ENCODE data around the gene GJA3.
A peak's percentile ranks its signal among the peaks of the same experiment; 100 is the strongest.

GJA3 gene

DNA sequence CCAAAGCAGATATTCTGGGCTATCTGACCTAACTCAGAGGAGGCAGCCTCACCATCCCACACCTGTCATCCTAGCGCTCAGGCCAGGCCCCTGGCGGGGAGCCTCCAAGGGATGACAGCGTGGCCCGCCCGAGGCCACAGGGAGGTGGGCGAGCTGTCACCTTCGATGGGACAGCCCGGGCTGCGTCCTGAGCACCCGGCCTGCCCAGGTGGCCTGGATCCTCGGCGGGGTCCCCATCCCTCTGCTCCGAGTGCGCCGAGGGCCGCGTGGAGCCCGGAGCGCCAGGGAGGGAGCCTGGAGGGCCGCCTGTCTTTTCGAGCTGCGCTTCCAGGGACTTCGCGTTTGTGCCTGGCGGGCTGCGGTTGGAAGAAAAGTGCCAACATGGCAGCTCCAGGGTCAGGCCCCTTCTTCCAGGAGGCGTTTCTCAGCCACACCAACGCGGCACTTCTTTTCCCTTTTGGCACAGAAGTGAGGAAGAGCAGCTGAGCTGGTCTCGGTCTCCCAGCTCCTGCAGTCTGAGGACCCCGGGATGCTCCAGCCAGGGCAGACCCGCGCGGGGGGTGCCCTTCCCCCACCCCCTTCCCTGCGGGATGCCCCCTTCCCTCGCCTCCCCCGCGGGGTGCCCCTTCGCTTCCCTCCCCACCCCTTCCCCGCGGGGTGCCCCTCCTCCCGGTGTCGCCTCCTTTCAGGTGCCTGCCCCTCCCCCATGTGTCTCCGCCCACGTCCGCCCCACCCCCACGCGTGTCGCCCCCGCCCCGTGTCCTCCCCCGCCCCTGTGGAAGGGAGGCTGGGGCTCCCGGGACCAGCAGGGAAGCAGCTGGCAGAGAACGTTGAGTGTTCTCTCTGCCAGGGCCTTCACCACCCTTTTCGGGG is 42.3 kb downstream of the GJA3 start:
- peak; percentile 61 for DNase-seq
- Mint-ChIP-seq H3K9me3 (no peaks in the 10 kb centered on the region), H3K27me3 (no peaks in the 10 kb centered on the region), H3K36me3 (ENCODE audit: low read depth) (no peaks in the 10 kb centered on the region), H3K27ac (peak overlapping the region; percentile 85), H3K4me1 (ENCODE audit: low read depth) (peaks cover 29% of the 10 kb centered on the region), H3K4me3 (peak overlapping the region; percentile 80)

DNA sequence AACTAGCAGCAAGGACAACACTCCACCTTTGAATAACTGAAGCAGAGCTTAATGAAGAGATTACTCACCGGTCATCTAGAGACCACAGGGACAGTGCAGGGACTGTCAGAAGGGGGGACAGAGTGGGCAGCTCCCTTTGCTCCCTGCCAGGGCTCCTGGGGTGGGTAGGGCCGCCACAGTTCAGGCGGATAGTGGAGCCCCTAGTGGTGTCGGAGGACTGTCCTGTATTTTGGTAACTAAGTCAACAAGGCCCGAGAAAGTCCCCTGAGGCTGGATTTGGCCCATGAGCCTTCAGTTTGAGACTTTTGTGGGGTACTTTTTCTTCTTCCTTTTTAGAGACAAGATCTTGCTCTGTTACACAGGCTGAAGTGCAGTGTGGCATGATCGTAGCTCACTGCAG is 44.6 kb downstream of the GJA3 start:
- no peaks in the 10 kb centered on the region for H3K36me3 Mint-ChIP-seq (ENCODE audit: low read depth)
- peaks cover 26% of the 10 kb centered on the region for H3K4me1 Mint-ChIP-seq (ENCODE audit: low read depth)
- H3K9me3 Mint-ChIP-seq: no peaks in the 10 kb centered on the region
- H3K27me3 Mint-ChIP-seq: no peaks in the 10 kb centered on the region
- no peak overlapping the region for H3K27ac Mint-ChIP-seq
- no peak for DNase-seq
- H3K4me3 Mint-ChIP-seq: no peak overlapping the region

DNA sequence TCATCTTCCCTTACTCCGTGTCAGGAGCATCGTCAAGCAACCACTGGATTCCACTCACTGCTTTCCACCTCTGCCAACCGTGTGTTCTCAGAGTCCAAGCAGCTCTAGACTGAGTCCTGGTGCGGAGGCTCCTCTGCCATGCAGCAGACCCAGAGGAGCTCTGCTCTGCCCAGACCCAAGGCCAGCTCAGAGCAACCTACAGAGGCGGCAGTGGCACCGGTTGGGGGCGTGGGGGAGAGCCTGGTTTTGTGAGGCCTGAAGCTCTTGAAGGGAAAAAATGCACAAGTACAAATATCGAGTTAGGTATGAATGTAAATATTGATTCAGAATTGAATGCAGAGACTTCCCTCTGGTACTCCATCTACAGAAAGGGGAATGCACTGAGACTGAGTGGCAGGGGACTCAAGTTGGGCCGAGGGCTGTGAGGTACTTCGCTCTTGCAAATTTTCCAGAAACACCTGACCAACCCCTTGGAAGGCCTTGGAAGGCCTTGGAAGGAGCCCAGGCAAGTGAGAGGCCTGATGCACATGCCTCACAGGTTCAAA is 46.7 kb downstream of the GJA3 start:
- Mint-ChIP-seq H3K4me3 (no peak overlapping the region), H3K27ac (no peak overlapping the region), H3K9me3 (no peaks in the 10 kb centered on the region), H3K27me3 (no peaks in the 10 kb centered on the region), H3K36me3 (ENCODE audit: low read depth) (no peaks in the 10 kb centered on the region), H3K4me1 (ENCODE audit: low read depth) (peaks cover 5% of the 10 kb centered on the region)
- no peak for DNase-seq

DNA sequence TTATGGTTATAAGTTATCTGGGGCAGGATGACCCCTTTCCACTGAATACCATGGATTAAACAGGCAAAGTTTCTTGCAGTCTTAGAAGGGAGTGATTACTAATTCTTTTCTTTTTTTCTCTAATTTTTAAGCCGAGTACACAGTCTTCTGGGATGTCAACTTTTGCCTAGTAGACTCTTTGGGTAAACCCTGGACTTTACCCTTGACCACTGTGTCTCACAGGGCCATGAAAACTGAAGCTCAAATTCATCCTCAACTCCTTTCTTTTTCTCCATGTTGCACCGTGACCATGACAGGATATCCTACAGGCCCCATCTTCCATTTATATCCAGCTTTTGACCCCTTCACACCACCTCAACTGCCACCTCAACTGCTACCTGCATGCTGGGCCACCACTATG is 51.8 kb downstream of the GJA3 start:
- peaks cover 15% of the 10 kb centered on the region for H3K27me3 Mint-ChIP-seq
- H3K27ac Mint-ChIP-seq: no peak overlapping the region
- H3K9me3 Mint-ChIP-seq: no peaks in the 10 kb centered on the region
- no peaks in the 10 kb centered on the region for H3K36me3 Mint-ChIP-seq (ENCODE audit: low read depth)
- DNase-seq: no peak
- no peak overlapping the region for H3K4me3 Mint-ChIP-seq
- no peaks in the 10 kb centered on the region for H3K4me1 Mint-ChIP-seq (ENCODE audit: low read depth)

DNA sequence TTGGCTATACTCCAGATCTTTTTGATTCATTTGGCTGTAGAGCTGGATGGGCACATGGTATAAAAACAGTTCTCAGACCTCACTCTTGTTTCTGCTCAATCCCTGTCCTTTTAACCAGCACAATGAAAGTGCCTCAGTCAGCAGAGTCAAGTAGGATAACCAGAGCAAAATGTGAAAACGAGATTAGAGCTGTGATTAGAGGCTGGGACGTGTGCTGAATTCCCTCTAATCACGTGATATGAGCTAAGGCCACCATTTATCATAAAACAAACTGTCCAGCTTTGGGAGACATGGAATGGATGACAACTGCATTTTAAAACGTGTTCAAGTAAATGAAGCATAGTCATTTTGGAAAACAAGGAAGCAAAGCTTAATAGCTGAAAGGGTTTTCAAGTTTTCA is 54.1 kb downstream of the GJA3 start:
- no peaks in the 10 kb centered on the region for H3K36me3 Mint-ChIP-seq (ENCODE audit: low read depth)
- no peak overlapping the region for H3K4me3 Mint-ChIP-seq
- H3K9me3 Mint-ChIP-seq: no peaks in the 10 kb centered on the region
- peaks cover 27% of the 10 kb centered on the region for H3K27me3 Mint-ChIP-seq
- H3K4me1 Mint-ChIP-seq (ENCODE audit: low read depth): no peaks in the 10 kb centered on the region
- DNase-seq: no peak
- H3K27ac Mint-ChIP-seq: no peak overlapping the region

DNA sequence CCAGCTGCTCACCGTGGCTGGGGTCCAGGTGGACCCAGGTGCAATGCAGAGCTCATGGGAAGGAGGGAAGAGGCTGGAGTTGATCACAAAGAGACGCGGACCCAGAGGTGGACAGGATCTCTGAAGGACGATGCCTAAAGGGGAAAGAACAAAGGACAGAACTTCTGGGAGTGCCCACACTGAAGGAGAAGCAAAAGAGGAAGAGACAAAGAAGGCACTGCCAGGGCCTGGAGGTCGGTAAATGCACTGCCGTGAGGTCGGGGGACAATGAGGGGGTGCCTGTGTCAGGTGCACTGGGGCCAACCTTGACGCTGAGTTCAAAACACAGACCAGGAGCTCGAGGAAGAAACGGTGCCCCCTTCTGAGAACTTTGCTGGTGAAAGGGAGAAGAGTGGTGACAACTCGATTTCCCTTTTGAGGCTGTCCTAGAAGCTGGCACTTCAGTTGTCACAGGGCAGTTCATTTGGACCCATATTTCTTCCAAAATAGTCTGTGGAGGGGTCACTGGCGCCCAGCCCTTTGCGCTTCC is 55.6 kb downstream of the GJA3 start:
- peaks cover 38% of the 10 kb centered on the region for H3K27me3 Mint-ChIP-seq
- DNase-seq: no peak
- H3K36me3 Mint-ChIP-seq (ENCODE audit: low read depth): no peaks in the 10 kb centered on the region
- H3K9me3 Mint-ChIP-seq: no peaks in the 10 kb centered on the region
- H3K27ac Mint-ChIP-seq: no peak overlapping the region
- no peaks in the 10 kb centered on the region for H3K4me1 Mint-ChIP-seq (ENCODE audit: low read depth)
- H3K4me3 Mint-ChIP-seq: no peak overlapping the region

DNA sequence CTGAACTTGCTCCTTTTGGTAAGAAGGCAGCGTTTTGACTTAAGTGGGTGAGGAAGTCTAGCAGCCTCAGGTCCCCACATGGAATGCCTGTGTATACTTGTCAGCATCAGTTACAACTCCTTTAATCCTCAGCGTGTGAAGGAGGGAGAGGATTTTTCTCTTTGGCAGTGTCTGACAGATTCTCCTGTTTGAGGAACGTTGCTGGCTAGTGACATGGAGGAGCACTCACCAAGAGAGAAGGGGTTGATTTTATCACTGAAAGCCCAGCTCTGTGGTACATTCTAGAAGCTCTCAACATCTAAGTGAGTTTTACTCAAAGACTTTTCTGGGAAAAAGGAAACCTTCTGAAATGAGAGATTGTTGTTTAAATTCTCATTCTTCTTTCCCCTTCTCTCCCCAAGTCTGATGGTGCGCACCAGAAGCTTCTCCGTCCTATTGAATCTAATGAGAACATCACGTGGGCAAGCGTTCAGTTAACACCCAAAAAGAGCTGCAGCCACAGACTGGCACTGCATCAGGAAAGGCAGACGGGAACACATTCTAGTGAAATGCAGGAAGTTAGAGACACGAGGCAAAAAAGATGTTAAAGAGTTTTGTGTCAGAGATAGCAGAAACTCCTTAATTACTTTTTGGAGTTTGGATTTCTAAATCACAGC is 58.2 kb downstream of the GJA3 start:
- Mint-ChIP-seq H3K4me3 (no peak overlapping the region), H3K4me1 (ENCODE audit: low read depth) (no peaks in the 10 kb centered on the region), H3K9me3 (no peaks in the 10 kb centered on the region), H3K36me3 (ENCODE audit: low read depth) (no peaks in the 10 kb centered on the region), H3K27ac (no peak overlapping the region), H3K27me3 (peaks cover 58% of the 10 kb centered on the region)
- no peak for DNase-seq

DNA sequence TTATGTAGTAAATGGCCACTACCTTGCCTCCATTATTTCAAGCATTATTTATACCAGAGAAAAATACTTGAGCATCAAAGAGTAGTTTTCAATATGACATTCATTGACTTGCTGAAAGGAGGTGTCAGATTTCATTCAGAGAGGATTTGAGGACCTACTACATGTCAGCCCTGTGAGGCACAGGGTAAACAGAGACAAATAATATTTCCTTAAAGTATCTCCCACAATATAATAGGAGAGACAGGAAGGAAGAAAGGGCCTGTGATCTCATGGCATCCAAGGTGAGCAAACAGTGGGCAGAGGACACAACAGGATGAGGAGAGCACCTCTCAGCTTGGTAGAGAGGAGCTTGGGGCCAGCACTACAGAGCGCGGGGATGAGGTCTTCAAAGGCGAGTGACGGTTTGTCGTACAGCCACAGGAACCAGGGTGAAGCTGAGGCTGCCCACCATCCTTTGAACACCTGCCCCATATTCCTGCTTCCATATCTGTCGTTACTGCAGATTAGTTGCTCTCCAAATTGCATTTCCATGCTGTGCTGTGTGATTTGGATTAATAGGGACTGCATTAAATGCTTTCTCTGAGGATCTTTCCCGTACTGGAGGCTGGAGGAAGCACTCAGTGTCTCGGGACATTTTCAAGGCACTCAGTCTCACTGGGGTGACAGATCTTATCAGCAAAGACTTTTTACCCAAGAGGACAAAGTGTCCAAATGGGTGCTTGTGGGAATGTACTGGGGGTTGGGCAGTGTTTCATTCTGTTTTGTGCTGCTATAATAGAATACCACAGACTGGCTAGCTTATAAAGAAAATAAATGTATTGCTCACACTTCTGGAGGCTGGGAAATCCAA is 59.2 kb downstream of the GJA3 start:
- Mint-ChIP-seq H3K4me3 (no peak overlapping the region), H3K36me3 (ENCODE audit: low read depth) (no peaks in the 10 kb centered on the region), H3K4me1 (ENCODE audit: low read depth) (no peaks in the 10 kb centered on the region), H3K27me3 (peaks cover 60% of the 10 kb centered on the region), H3K9me3 (no peaks in the 10 kb centered on the region), H3K27ac (no peak overlapping the region)
- no peak for DNase-seq

DNA sequence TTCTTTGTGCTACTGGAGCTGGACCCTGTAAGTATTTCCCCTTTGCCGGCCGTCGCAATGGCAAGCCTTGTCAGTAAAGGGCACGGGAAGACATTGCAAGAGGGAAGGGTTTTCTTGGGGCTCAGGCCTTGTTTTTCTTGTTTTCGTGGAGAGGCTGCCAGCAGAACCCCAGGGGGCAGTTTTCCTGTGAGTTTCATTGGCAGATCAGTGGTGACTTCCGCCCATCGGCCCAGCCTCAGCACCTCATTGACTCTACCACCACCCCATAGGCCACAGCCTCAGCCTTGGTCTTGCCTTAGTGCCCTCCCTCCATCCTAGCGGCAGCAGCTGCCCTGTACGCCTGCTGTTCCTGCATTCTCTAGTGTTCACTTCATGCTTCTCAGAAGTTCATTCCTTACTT is 61.5 kb downstream of the GJA3 start:
- Mint-ChIP-seq H3K27me3 (peaks cover 48% of the 10 kb centered on the region), H3K27ac (no peak overlapping the region), H3K9me3 (no peaks in the 10 kb centered on the region), H3K4me3 (no peak overlapping the region), H3K4me1 (ENCODE audit: low read depth) (no peaks in the 10 kb centered on the region), H3K36me3 (ENCODE audit: low read depth) (no peaks in the 10 kb centered on the region)
- no peak for DNase-seq

DNA sequence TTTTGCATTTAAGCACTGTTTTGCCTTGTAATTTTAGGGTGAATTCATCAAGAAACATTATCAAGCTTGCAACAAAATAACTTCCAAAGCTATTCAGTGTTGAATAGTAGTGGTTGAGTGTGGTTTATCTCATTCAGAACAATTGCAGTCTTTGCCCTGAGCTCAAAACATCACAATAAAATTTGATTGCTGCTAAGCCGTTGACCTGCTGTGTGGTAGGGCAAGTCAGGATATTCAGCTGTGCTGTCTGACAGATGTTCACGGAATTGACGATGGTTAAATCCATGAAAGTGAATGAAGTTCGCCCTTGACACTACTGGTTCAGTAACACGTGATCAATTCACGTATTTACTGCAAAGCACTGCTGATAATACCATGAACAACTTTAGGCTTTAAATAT is 66.9 kb downstream of the GJA3 start:
- H3K4me3 Mint-ChIP-seq: no peak overlapping the region
- no peak overlapping the region for H3K27ac Mint-ChIP-seq
- no peaks in the 10 kb centered on the region for H3K4me1 Mint-ChIP-seq (ENCODE audit: low read depth)
- H3K36me3 Mint-ChIP-seq (ENCODE audit: low read depth): no peaks in the 10 kb centered on the region
- H3K9me3 Mint-ChIP-seq: no peaks in the 10 kb centered on the region
- DNase-seq: no peak
- peaks cover 13% of the 10 kb centered on the region for H3K27me3 Mint-ChIP-seq

DNA sequence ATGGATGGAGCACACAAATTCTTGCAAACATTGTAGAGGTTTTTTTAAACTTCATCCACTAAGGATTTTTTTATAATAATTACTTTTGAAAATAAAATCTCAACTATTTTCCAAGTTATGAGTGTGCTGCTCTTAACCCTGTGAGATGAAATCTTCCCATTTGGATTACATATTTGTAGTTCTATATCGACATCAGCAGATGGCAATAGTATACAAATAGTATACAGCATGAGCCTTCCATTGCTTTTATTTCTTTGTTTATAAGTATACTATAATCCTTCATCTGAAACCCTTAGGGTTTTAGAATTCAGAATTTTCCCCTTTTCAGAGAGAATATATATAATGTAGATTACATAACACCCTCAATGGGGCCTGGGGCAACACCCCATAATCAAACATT is 70.5 kb downstream of the GJA3 start:
- Mint-ChIP-seq H3K36me3 (ENCODE audit: low read depth) (peaks cover 12% of the 10 kb centered on the region), H3K9me3 (no peaks in the 10 kb centered on the region)

More for the DNA sequence above, 70.5 kb downstream of the GJA3 start:
- H3K27me3 Mint-ChIP-seq: no peaks in the 10 kb centered on the region
- no peaks in the 10 kb centered on the region for H3K4me1 Mint-ChIP-seq (ENCODE audit: low read depth)
- H3K4me3 Mint-ChIP-seq: no peak overlapping the region
- DNase-seq: no peak
- no peak overlapping the region for H3K27ac Mint-ChIP-seq

Measured in activated T-cell treated with anti-CD3 and anti-CD28 coated beads, Interleukin-2, amount 50 U/mL, for 24 hours (primary cell).